Liver (tissue), 9 donors: ENCODE results near the gene C9orf57. TPM values are rescaled to one million over a fixed set of nuclear protein-coding genes. Genes with fewer than 3 reads are reported as not detected.

Source experiments
- DNase-seq: peaks from one replicate; pipeline ENCODE4 v3.0.0-alpha.2; 2017; ENCODE audit warnings: low spot score
- H3K27ac ChIP-seq, 2 donors: one replicate each; pipeline ENCODE4 v1.7.0; 2013; ENCODE audit warnings: inconsistent platforms in 2 of 2, low read length in 2 of 2, control low read depth in 1 of 2, low read depth in 1 of 2, mild to moderate bottlenecking in 1 of 2
- H3K27me3 ChIP-seq, 4 donors: one replicate each; pipeline versions ENCODE4 v1.6.1 to v1.7.0; 2013; ENCODE audit warnings: low read length in 3 of 4, inconsistent platforms in 1 of 4, mild to moderate bottlenecking in 1 of 4, moderate library complexity in 1 of 4; ENCODE audit not compliant: control insufficient read depth in 4 of 4, insufficient read depth in 4 of 4
- H3K36me3 ChIP-seq, 4 donors: one replicate each; pipeline versions ENCODE4 v1.6.1 to v1.7.0; 2013; ENCODE audit warnings: low read length in 3 of 4, mild to moderate bottlenecking in 3 of 4, low read depth in 1 of 4, moderate library complexity in 1 of 4; ENCODE audit not compliant: control insufficient read depth in 4 of 4, insufficient read depth in 3 of 4
- H3K4me1 ChIP-seq, 4 donors: one replicate each; pipeline versions ENCODE4 v1.6.1 to v1.7.0; 2013; ENCODE audit warnings: low read length in 3 of 4, mild to moderate bottlenecking in 3 of 4, moderate library complexity in 1 of 4; ENCODE audit not compliant: control insufficient read depth in 4 of 4, insufficient read depth in 4 of 4
- H3K4me3 ChIP-seq, 3 donors: one replicate each; pipeline versions ENCODE4 v1.6.1 to v1.7.0; 2013; ENCODE audit warnings: low read length in 3 of 3, control low read depth in 1 of 3, low read depth in 1 of 3, mild to moderate bottlenecking in 1 of 3
- H3K9ac ChIP-seq, 2 donors: one replicate each; pipeline ENCODE4 v1.7.0; 2013; ENCODE audit warnings: low read length in 2 of 2, mild to moderate bottlenecking in 2 of 2, moderate library complexity in 2 of 2, control low read depth in 1 of 2, low read depth in 1 of 2
- H3K9me3 ChIP-seq, 4 donors: one replicate each; pipeline versions ENCODE4 v1.6.1 to v1.7.0; 2013; ENCODE audit warnings: low read length in 3 of 4; ENCODE audit not compliant: control insufficient read depth in 4 of 4
- EGR1 ChIP-seq, 2 donors: IDR thresholded peaks; 2 replicates each; pipeline ENCODE4 v1.6.1; 2016 to 2018; ENCODE audit warnings: antibody characterized with exemption in 2 of 2, low read depth in 2 of 2
- FOXA1 ChIP-seq: IDR thresholded peaks from 2 replicates; pipeline ENCODE4 v1.6.1; 2016; ENCODE audit warnings: antibody characterized with exemption
- FOXA2 ChIP-seq: IDR thresholded peaks from 2 replicates; pipeline ENCODE4 v1.6.1; 2016; ENCODE audit warnings: antibody characterized with exemption
- GABPA ChIP-seq, 2 donors: IDR thresholded peaks in 1 of 2; conservative IDR thresholded peaks in 1 of 2; 2 replicates each; pipeline ENCODE4 v1.6.1; 2016; ENCODE audit warnings: antibody characterized with exemption in 2 of 2, mild to moderate bottlenecking in 1 of 2, moderate library complexity in 1 of 2
- HNF4A ChIP-seq, 2 donors: conservative IDR thresholded peaks; 2 replicates each; pipeline ENCODE4 v1.6.1; 2016; ENCODE audit warnings: antibody characterized with exemption in 2 of 2, mild to moderate bottlenecking in 2 of 2
- HNF4G ChIP-seq: IDR thresholded peaks from 2 replicates; pipeline ENCODE4 v1.6.1; 2016; ENCODE audit warnings: antibody characterized with exemption
- JUND ChIP-seq, 2 donors: IDR thresholded peaks; 2 replicates each; pipeline ENCODE4 v1.6.1; 2016; ENCODE audit warnings: antibody characterized with exemption in 2 of 2
- NR2F2 ChIP-seq: IDR thresholded peaks from 2 replicates; pipeline ENCODE4 v1.6.1; 2016; ENCODE audit warnings: antibody characterized with exemption
- RAD21 ChIP-seq, 2 donors: IDR thresholded peaks; 2 replicates each; pipeline ENCODE4 v1.6.1; 2016; ENCODE audit warnings: antibody characterized with exemption in 2 of 2, mild to moderate bottlenecking in 2 of 2
- RXRA ChIP-seq, 2 donors: IDR thresholded peaks; 2 replicates each; pipeline ENCODE4 v1.6.1; 2017 to 2018; ENCODE audit warnings: antibody characterized with exemption in 2 of 2, mild to moderate bottlenecking in 1 of 2
- SP1 ChIP-seq: IDR thresholded peaks from 2 replicates; pipeline ENCODE4 v1.6.1; 2018; ENCODE audit warnings: antibody characterized with exemption, mild to moderate bottlenecking
- TAF1 ChIP-seq: conservative IDR thresholded peaks from 2 replicates; pipeline ENCODE4 v1.6.1; 2016; ENCODE audit warnings: antibody characterized with exemption, mild to moderate bottlenecking
- YY1 ChIP-seq: IDR thresholded peaks from 2 replicates; pipeline ENCODE4 v1.6.1; 2016; ENCODE audit warnings: antibody characterized with exemption, mild to moderate bottlenecking
- WGBS: extraction: QIAGEN DNeasy Blood & Tissue Kit; methylation state at CpG from one replicate; pipeline ENCODE4 v1.1.7; 2013; 5-methylcytosine and 5-hydroxymethylcytosine counted together
- polyA plus RNA-seq, 2 donors: library from polyadenylated mRNA; stranded (reverse) in 1 of 2; unstranded in 1 of 2; fragments of 200-250 nt in 1 of 2; fragments of >200 nt in 1 of 2; fragmentation: Nextera tagmentation in 1 of 2; extraction: Ambion mirVana in 1 of 2; gene quantifications; one replicate each; pipeline versions ENCODE4 v1.2.1 to v1.2.3, GENCODE V29; 2013 to 2015
- total RNA-seq, 2 donors: library from RNA; depleted of rRNA; stranded (reverse); fragments of >200 nt; gene quantifications; one replicate each; pipeline ENCODE4 v1.2.3, GENCODE V29; 2014
- TF ChIP-seq, protein P1 (sequence below): IDR thresholded peaks from 2 replicates; pipeline ENCODE4 v1.6.1; 2016; ENCODE audit warnings: antibody characterized with exemption
- TF ChIP-seq, protein P2 (sequence below): IDR thresholded peaks from 2 replicates; pipeline ENCODE4 v1.6.1; 2016; ENCODE audit warnings: antibody characterized with exemption, mild to moderate bottlenecking
- TF ChIP-seq, protein P3 (sequence below): IDR thresholded peaks from 2 replicates; pipeline ENCODE4 v1.6.1; 2016; ENCODE audit warnings: antibody characterized with exemption
- TF ChIP-seq, protein P4 (sequence below): IDR thresholded peaks from 2 replicates; pipeline ENCODE4 v1.6.1; 2016; ENCODE audit warnings: antibody characterized with exemption
- TF ChIP-seq, protein P5 (sequence below): fragments of 150-350 bp; IDR thresholded peaks from 2 replicates; pipeline ENCODE4 v1.5.1; 2017; ENCODE audit warnings: improper control_type of control experiment, low read depth, low read length; ENCODE audit not compliant: missing input control
- donor health status: healthy.
- donor health status: healthy.
- donor health status: healthy.
- donor health status: healthy.
- donor health status: healthy.

Gene C9orf57
- total and polyA plus RNA-seq, 4 donors: not detected

DNA sequence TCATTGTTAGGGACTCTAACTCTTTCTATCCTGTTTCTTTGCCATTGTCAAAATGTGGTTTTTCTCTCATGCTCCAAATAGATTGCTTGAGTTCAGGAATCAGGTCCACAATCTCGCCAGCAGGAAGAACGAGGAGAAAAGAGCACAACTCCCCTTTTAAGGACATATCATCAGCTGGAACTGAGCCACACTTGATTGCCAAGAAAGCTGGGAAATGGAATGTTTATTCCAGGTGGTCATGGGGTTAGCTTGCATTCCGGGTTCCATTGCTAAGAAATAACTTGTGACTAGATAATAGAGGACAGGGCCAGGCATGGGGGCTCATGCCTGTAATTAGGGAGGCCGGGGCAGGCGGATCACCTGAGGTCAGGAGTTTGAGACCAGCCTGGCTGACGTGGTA, 32.4 kb upstream of the C9orf57 start:
- H3K4me3 ChIP-seq: no peak overlapping the region
- H3K36me3 ChIP-seq: no peaks in the 10 kb centered on the region
- H3K9me3 ChIP-seq: no peaks in the 10 kb centered on the region
- no peak for DNase-seq
- 84% methylated on average over 6 of the region's 6 CpGs for WGBS
- no peaks in the 10 kb centered on the region for H3K27me3 ChIP-seq
- no peak overlapping the region for H3K27ac ChIP-seq
- no peaks in the 10 kb centered on the region for H3K4me1 ChIP-seq
- TF ChIP-seq NR2F2: no peak
- TF ChIP-seq, protein P1, sequence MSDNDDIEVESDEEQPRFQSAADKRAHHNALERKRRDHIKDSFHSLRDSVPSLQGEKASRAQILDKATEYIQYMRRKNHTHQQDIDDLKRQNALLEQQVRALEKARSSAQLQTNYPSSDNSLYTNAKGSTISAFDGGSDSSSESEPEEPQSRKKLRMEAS: no peak
- TF ChIP-seq YY1: no peak
- TF ChIP-seq, protein P2, sequence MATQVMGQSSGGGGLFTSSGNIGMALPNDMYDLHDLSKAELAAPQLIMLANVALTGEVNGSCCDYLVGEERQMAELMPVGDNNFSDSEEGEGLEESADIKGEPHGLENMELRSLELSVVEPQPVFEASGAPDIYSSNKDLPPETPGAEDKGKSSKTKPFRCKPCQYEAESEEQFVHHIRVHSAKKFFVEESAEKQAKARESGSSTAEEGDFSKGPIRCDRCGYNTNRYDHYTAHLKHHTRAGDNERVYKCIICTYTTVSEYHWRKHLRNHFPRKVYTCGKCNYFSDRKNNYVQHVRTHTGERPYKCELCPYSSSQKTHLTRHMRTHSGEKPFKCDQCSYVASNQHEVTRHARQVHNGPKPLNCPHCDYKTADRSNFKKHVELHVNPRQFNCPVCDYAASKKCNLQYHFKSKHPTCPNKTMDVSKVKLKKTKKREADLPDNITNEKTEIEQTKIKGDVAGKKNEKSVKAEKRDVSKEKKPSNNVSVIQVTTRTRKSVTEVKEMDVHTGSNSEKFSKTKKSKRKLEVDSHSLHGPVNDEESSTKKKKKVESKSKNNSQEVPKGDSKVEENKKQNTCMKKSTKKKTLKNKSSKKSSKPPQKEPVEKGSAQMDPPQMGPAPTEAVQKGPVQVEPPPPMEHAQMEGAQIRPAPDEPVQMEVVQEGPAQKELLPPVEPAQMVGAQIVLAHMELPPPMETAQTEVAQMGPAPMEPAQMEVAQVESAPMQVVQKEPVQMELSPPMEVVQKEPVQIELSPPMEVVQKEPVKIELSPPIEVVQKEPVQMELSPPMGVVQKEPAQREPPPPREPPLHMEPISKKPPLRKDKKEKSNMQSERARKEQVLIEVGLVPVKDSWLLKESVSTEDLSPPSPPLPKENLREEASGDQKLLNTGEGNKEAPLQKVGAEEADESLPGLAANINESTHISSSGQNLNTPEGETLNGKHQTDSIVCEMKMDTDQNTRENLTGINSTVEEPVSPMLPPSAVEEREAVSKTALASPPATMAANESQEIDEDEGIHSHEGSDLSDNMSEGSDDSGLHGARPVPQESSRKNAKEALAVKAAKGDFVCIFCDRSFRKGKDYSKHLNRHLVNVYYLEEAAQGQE: no peak
- TF ChIP-seq FOXA1: no peak
- TF ChIP-seq, protein P3, sequence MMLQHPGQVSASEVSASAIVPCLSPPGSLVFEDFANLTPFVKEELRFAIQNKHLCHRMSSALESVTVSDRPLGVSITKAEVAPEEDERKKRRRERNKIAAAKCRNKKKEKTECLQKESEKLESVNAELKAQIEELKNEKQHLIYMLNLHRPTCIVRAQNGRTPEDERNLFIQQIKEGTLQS: no peak
- TF ChIP-seq, protein P4, sequence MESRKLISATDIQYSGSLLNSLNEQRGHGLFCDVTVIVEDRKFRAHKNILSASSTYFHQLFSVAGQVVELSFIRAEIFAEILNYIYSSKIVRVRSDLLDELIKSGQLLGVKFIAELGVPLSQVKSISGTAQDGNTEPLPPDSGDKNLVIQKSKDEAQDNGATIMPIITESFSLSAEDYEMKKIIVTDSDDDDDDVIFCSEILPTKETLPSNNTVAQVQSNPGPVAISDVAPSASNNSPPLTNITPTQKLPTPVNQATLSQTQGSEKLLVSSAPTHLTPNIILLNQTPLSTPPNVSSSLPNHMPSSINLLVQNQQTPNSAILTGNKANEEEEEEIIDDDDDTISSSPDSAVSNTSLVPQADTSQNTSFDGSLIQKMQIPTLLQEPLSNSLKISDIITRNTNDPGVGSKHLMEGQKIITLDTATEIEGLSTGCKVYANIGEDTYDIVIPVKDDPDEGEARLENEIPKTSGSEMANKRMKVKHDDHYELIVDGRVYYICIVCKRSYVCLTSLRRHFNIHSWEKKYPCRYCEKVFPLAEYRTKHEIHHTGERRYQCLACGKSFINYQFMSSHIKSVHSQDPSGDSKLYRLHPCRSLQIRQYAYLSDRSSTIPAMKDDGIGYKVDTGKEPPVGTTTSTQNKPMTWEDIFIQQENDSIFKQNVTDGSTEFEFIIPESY: no peak
- no peak for TF ChIP-seq FOXA2
- TF ChIP-seq RAD21 (IDR thresholded peaks at IDR 0.05): no peak
- no peak for TF ChIP-seq EGR1 (IDR thresholded peaks at IDR 0.05; ENCODE audit: low read depth in 2 of 2)
- TF ChIP-seq SP1: no peak
- TF ChIP-seq, protein P5, sequence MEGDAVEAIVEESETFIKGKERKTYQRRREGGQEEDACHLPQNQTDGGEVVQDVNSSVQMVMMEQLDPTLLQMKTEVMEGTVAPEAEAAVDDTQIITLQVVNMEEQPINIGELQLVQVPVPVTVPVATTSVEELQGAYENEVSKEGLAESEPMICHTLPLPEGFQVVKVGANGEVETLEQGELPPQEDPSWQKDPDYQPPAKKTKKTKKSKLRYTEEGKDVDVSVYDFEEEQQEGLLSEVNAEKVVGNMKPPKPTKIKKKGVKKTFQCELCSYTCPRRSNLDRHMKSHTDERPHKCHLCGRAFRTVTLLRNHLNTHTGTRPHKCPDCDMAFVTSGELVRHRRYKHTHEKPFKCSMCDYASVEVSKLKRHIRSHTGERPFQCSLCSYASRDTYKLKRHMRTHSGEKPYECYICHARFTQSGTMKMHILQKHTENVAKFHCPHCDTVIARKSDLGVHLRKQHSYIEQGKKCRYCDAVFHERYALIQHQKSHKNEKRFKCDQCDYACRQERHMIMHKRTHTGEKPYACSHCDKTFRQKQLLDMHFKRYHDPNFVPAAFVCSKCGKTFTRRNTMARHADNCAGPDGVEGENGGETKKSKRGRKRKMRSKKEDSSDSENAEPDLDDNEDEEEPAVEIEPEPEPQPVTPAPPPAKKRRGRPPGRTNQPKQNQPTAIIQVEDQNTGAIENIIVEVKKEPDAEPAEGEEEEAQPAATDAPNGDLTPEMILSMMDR: no peak
- TF ChIP-seq JUND (IDR thresholded peaks at IDR 0.05): no peak
- no peak for TF ChIP-seq HNF4A (conservative IDR thresholded peaks at IDR 0.05)
- TF ChIP-seq RXRA (IDR thresholded peaks at IDR 0.05): no peak
- no peak for TF ChIP-seq TAF1
- TF ChIP-seq HNF4G: no peak
- TF ChIP-seq GABPA (IDR thresholded peaks at IDR 0.05 in 1 of 2, conservative IDR thresholded peaks at IDR 0.05 in 1 of 2): no peak
- H3K9ac ChIP-seq: no peak overlapping the region
